SK-N-SH (cell line): ENCODE results near the gene CTSF.

ENCODE experiments used
- EZH2phosphoT487 ChIP-seq: fragments of 200-600 bp; sonication (generic); IDR thresholded peaks from 2 replicates; pipeline ENCODE4 v1.6.1; 2017; ENCODE audit warnings: low read depth, mixed run types, mild to moderate bottlenecking, antibody characterized with exemption, moderate library complexity, borderline replicate concordance
- RFX5 ChIP-seq: IDR thresholded peaks from 2 replicates; pipeline ENCODE4 v1.6.1; 2012; ENCODE audit warnings: mild to moderate bottlenecking, improper control_type of control experiment, low read length
- TCF12 ChIP-seq: IDR thresholded peaks from 2 replicates; pipeline ENCODE4 v1.4.0; 2012
- TF ChIP-seq, protein P1 (sequence below): fragments of 200-600 bp; sonication (generic); IDR thresholded peaks from 2 replicates; pipeline ENCODE4 v1.6.1; 2017; ENCODE audit warnings: antibody characterized with exemption, mild to moderate bottlenecking, moderate library complexity

DNA sequence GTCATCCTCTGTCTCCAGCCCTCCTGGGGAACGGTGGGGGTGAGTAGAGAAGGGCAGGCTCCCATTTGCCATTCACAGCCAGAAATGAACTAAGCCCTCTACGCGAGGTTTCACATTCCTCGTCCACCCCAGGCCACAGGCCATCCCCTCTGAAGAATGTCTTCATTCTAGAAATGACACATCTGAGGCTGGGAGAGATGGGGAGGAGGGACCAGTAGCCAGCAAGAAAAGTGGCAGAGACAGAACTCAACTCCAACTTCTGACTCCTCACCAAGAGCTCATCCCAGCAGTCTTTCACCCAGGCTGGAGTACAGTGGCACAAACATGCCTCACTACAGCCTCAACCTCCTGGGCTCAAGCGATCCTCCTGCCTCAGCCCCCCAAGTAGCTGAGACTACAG is 3.4 kb downstream of the CTSF start:
- TF ChIP-seq, protein P1, sequence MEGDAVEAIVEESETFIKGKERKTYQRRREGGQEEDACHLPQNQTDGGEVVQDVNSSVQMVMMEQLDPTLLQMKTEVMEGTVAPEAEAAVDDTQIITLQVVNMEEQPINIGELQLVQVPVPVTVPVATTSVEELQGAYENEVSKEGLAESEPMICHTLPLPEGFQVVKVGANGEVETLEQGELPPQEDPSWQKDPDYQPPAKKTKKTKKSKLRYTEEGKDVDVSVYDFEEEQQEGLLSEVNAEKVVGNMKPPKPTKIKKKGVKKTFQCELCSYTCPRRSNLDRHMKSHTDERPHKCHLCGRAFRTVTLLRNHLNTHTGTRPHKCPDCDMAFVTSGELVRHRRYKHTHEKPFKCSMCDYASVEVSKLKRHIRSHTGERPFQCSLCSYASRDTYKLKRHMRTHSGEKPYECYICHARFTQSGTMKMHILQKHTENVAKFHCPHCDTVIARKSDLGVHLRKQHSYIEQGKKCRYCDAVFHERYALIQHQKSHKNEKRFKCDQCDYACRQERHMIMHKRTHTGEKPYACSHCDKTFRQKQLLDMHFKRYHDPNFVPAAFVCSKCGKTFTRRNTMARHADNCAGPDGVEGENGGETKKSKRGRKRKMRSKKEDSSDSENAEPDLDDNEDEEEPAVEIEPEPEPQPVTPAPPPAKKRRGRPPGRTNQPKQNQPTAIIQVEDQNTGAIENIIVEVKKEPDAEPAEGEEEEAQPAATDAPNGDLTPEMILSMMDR, result no peak
- no peak for TF ChIP-seq EZH2phosphoT487
- no peak for TF ChIP-seq TCF12
- no peak for TF ChIP-seq RFX5
